Measurements from ENCODE around the gene CS.

Gene CS

DNA sequence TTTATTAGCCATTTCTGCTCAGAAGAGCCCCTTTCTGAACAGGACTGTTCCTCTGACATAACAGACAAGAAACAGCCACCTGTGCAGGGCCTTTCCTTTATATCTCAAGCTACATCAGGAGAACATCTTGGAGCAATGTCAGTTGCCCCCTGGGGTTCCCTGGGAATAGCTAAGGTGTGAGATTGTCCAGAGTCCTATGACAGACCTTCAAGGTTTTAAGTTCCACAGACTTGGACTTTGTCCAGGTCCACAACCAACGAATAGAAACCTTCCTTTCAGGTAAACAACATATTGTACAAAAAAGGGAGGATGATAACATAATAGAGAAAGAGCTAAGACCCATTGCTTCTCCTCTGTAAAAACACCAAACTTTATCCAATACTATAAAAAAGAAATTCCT, 41.5 kb upstream of the CS start:
- no peak for DNase-seq (ENCODE audit: low read depth in 1 of 2, low spot score in 1 of 2)
- H3K27ac ChIP-seq (replicated peaks) = no peak overlapping the region
- H3K4me3 ChIP-seq (replicated peaks; ENCODE audit: insufficient read depth, low read length) = no peak overlapping the region
- no peaks in the 10 kb centered on the region for H3K27me3 ChIP-seq (ENCODE audit: insufficient read depth, poor library complexity, severe bottlenecking)
- TF ChIP-seq SPI1 (IDR thresholded peaks at IDR 0.05; ENCODE audit: borderline replicate concordance, low read depth) (no peak), GABPA (IDR thresholded peaks at IDR 0.05; ENCODE audit: low read depth) (no peak), POLR2AphosphoS5 (IDR thresholded peaks at IDR 0.05; ENCODE audit: low read depth) (no peak)

DNA sequence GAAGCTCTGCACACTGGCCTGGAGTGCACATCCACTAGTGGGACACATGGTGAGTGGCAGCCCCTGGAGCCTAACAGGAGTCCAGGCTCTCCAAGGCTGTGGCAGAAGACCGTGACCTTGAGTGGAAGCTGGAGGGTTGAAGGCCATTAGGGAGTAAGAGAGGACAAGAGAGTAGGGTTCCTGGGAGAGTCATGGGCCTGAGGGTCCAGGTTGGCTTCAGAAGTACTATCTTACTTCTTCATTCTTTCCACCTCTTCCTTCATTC, 39.0 kb upstream of the CS start:
- TF ChIP-seq SPI1 (IDR thresholded peaks at IDR 0.05; ENCODE audit: borderline replicate concordance, low read depth) = no peak
- no peak for TF ChIP-seq POLR2AphosphoS5 (IDR thresholded peaks at IDR 0.05; ENCODE audit: low read depth)
- no peak for TF ChIP-seq REST (IDR thresholded peaks at IDR 0.05; ENCODE audit: insufficient replicate concordance, low read depth)
- TF ChIP-seq CTCF (IDR thresholded peaks at IDR 0.05; ENCODE audit: insufficient read depth, low read length) = no peak
- TF ChIP-seq GABPA (IDR thresholded peaks at IDR 0.05; ENCODE audit: low read depth) = no peak
- DNase-seq (ENCODE audit: low read depth in 1 of 2, low spot score in 1 of 2) = no peak
- Histone ChIP-seq H3K27ac (replicated peaks) (peak overlapping the region; percentile 51), H3K27me3 (ENCODE audit: insufficient read depth, poor library complexity, severe bottlenecking) (no peaks in the 10 kb centered on the region), H3K4me3 (replicated peaks; ENCODE audit: insufficient read depth, low read length) (no peak overlapping the region)

DNA sequence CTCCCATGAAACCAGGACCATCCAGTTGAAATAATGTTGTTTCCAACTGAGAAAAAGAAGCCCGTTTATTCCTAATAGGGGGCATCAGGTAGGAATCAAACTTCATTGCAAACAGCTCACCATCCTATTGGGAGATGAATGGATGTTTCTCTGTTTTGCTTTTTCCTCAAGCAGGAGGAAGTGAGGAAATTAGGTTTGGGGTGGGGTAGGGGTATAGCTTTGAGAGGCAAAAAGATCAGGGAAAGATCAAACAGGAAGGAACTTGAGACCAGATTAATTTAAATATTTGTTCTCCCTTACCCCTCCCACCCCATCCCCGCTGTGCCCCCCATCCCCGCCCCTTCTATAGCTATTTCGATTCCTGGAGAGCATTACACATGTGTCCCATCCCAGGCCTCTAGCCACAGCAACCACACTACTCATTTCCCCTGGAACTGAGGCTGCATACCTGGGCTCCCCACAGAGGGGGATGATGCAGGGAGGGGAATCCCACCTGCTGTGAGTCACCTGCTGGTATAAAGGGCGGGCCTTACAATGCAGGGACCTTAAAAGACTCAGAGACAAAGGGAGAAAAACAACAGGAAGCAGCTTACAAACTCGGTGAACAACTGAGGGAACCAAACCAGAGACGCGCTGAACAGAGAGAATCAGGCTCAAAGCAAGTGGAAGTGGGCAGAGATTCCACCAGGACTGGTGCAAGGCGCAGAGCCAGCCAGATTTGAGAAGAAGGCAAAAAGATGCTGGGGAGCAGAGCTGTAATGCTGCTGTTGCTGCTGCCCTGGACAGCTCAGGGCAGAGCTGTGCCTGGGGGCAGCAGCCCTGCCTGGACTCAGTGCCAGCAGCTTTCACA, 38.4 kb upstream of the CS start, which contains the start of gene IL23A:
Gene IL23A (plus strand): TSS at position 577 of the 850 bp plus-strand sequence. CDS start 161 bp downstream, at position 738.
- peak in 1 of 2 experiments; percentile 35 for DNase-seq (ENCODE audit: low read depth in 1 of 2, low spot score in 1 of 2)
- TF ChIP-seq SPI1 (IDR thresholded peaks at IDR 0.05; ENCODE audit: borderline replicate concordance, low read depth) (peak; percentile 32; the same call in 1 of the 2 replicates), REST (IDR thresholded peaks at IDR 0.05; ENCODE audit: insufficient replicate concordance, low read depth) (no peak)
- Histone ChIP-seq H3K27me3 (ENCODE audit: insufficient read depth, poor library complexity, severe bottlenecking) (no peaks in the 10 kb centered on the region), H3K4me3 (replicated peaks; ENCODE audit: insufficient read depth, low read length) (no peak within 1 kb of the TSS), H3K27ac (replicated peaks) (peak within 1 kb of the TSS; percentile 63)

DNA sequence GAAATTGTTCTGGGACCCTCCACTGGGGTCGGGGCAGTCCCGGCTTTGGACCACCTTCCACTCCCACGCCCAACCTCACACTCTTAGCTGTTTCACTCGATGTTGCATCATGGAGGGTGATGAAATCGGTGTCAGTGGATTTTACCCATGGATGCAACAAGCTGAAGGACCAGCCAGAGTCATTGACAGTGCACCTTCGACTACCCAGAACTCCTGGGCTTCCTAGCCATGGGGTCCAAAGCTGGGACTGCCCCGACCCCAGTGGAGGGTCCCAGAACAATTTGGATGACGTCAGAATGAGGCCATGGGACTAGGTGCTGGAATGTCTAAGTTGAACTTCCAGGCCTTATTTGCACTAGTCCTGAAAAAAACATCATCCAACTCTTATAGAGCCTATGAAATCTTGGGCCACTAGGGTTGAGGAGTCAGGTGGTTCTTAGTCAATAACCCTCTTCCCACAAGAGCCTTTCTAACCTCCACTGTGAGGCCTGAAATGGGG, 37.7 kb upstream of the CS start:
- H3K27me3 ChIP-seq (ENCODE audit: insufficient read depth, poor library complexity, severe bottlenecking) = no peaks in the 10 kb centered on the region
- H3K27ac ChIP-seq (replicated peaks) = peak overlapping the region; percentile 63
- peak; percentile 66 to 73 for DNase-seq (ENCODE audit: low read depth in 1 of 2, low spot score in 1 of 2)
- TF ChIP-seq POLR2AphosphoS5 (IDR thresholded peaks at IDR 0.05; ENCODE audit: low read depth) (no peak), CTCF (IDR thresholded peaks at IDR 0.05; ENCODE audit: insufficient read depth, low read length) (no peak), REST (IDR thresholded peaks at IDR 0.05; ENCODE audit: insufficient replicate concordance, low read depth) (no peak), SPI1 (IDR thresholded peaks at IDR 0.05; ENCODE audit: borderline replicate concordance, low read depth) (no peak), GABPA (IDR thresholded peaks at IDR 0.05; ENCODE audit: low read depth) (no peak)
- H3K4me3 ChIP-seq (replicated peaks; ENCODE audit: insufficient read depth, low read length) = no peak overlapping the region
